Measurements from ENCODE around the gene FAM177A1. TPM values are rescaled to one million over a fixed set of nuclear protein-coding genes. Genes with fewer than 3 reads are reported as not detected.

Gene FAM177A1
- total RNA-seq (ENCODE audit: low replicate concordance): 37.7 and 58.4 TPM in 2 replicates
- long read RNA-seq, transcript FAM177A1-201 (5 exons, 2,927 nt): major isoform, 23 of 62 reads
- long read RNA-seq, transcript FAM177A1-202 (6 exons, 858 nt): minor isoform, 18 of 62 reads
- long read RNA-seq, partial matches to known transcripts: 1 of 62 reads
- long read RNA-seq, other reads (novel, unspliced or antisense): 19 of 62 reads

- Mint-ChIP-seq H3K36me3 (no peaks in the 10 kb centered on the region), H3K27ac (peak within 1 kb of the TSS; percentile 99), H3K4me1 (ENCODE audit: unreplicated experiment) (peaks cover 7% of the 10 kb centered on the region), H3K9me3 (no peaks in the 10 kb centered on the region), H3K27me3 (no peaks in the 10 kb centered on the region), H3K4me3 (peak within 1 kb of the TSS; percentile 98)
- TF ChIP-seq CTCF (conservative IDR thresholded peaks at IDR 0.05): peak; percentile 22
- DNase-seq (ENCODE audit: extremely low spot score, unreplicated experiment): peak; percentile 98
Measured at GRCh38 chr14:35046048-35046750, at the start of gene FAM177A1. TSS of gene FAM177A1 (plus strand) at chr14:35046272. CDS start at chr14:35046464, 192 bp downstream.

GRCh38 chr14:34997762-34998161, 48.3 kb upstream of the FAM177A1 start:
- Mint-ChIP-seq H3K27ac (no peak overlapping the region), H3K4me1 (ENCODE audit: unreplicated experiment) (peaks cover 3% of the 10 kb centered on the region), H3K4me3 (no peak overlapping the region), H3K36me3 (peaks cover 11% of the 10 kb centered on the region), H3K27me3 (no peaks in the 10 kb centered on the region), H3K9me3 (no peaks in the 10 kb centered on the region)
- TF ChIP-seq CTCF (conservative IDR thresholded peaks at IDR 0.05): no peak
- no peak for DNase-seq (ENCODE audit: extremely low spot score, unreplicated experiment)

- H3K9me3 Mint-ChIP-seq: no peaks in the 10 kb centered on the region
- no peak overlapping the region for H3K4me3 Mint-ChIP-seq
- no peak overlapping the region for H3K27ac Mint-ChIP-seq
- H3K27me3 Mint-ChIP-seq: no peaks in the 10 kb centered on the region
- DNase-seq (ENCODE audit: extremely low spot score, unreplicated experiment): no peak
- no peak for TF ChIP-seq CTCF (conservative IDR thresholded peaks at IDR 0.05)
- peaks cover 14% of the 10 kb centered on the region for H3K36me3 Mint-ChIP-seq
- H3K4me1 Mint-ChIP-seq (ENCODE audit: unreplicated experiment): peaks cover 3% of the 10 kb centered on the region
Measured at GRCh38 chr14:34999500-34999899, 46.6 kb upstream of the FAM177A1 start.

- Mint-ChIP-seq H3K4me3 (no peak overlapping the region), H3K27me3 (no peaks in the 10 kb centered on the region), H3K9me3 (no peaks in the 10 kb centered on the region), H3K36me3 (peaks cover 14% of the 10 kb centered on the region), H3K4me1 (ENCODE audit: unreplicated experiment) (peaks cover 3% of the 10 kb centered on the region), H3K27ac (no peak overlapping the region)
- DNase-seq (ENCODE audit: extremely low spot score, unreplicated experiment): no peak
- no peak for TF ChIP-seq CTCF (conservative IDR thresholded peaks at IDR 0.05)
Measured at GRCh38 chr14:35001621-35002020, 44.5 kb upstream of the FAM177A1 start.

- no peak overlapping the region for H3K27ac Mint-ChIP-seq
- no peaks in the 10 kb centered on the region for H3K9me3 Mint-ChIP-seq
- no peaks in the 10 kb centered on the region for H3K4me1 Mint-ChIP-seq (ENCODE audit: unreplicated experiment)
- no peak for DNase-seq (ENCODE audit: extremely low spot score, unreplicated experiment)
- H3K4me3 Mint-ChIP-seq: no peak overlapping the region
- no peaks in the 10 kb centered on the region for H3K27me3 Mint-ChIP-seq
- TF ChIP-seq CTCF (conservative IDR thresholded peaks at IDR 0.05): no peak
- peaks cover 12% of the 10 kb centered on the region for H3K36me3 Mint-ChIP-seq
Measured at GRCh38 chr14:35004839-35005238, 41.2 kb upstream of the FAM177A1 start.

Data from type B pancreatic cell (in vitro differentiated cells).